Activated CD4-positive, alpha-beta memory T cell treated with anti-CD3 and anti-CD28 coated beads, Interleukin-2, amount 10 ng/mL, durations not matched to agents 7 days and 5 days (primary cell): ENCODE measurements around the gene LPAR2. TPM values are rescaled to one million over a fixed set of nuclear protein-coding genes. Genes with fewer than 3 reads are reported as not detected.

Experiments
- CTCF ChIA-PET: fragments of 350-600 bp; sonication (Branson Sonifier 250); formaldehyde crosslinking; loops from one replicate; lab custom pipeline; 2021; ENCODE audit warnings: antibody characterized with exemption, inconsistent platforms; lab: Charles Lee
- POLR2A ChIA-PET: fragments of 350-600 bp; sonication (Branson Sonifier 250); formaldehyde crosslinking; loops from one replicate; lab custom pipeline; 2021; ENCODE audit warnings: antibody characterized with exemption; lab: Charles Lee
- DNase-seq: peaks from one replicate; pipeline ENCODE4 v3.0.0-alpha.2; 2020
- H3K27ac Mint-ChIP-seq: one replicate; pipeline ENCODE4 v1.8.0; 2021; ENCODE audit warnings: mild to moderate bottlenecking, mixed read lengths
- H3K27me3 Mint-ChIP-seq: one replicate; pipeline ENCODE4 v1.8.0; 2021; ENCODE audit warnings: mixed read lengths
- H3K36me3 Mint-ChIP-seq: one replicate; pipeline ENCODE4 v1.8.0; 2021; ENCODE audit warnings: low read depth, mixed read lengths
- H3K4me1 Mint-ChIP-seq: one replicate; pipeline ENCODE4 v1.8.0; 2021; ENCODE audit warnings: mixed read lengths
- H3K4me3 Mint-ChIP-seq: one replicate; pipeline ENCODE4 v1.8.0; 2021; ENCODE audit warnings: mild to moderate bottlenecking, mixed read lengths
- H3K9me3 Mint-ChIP-seq: one replicate; pipeline ENCODE4 v1.8.0; 2021; ENCODE audit warnings: mixed read lengths
- total RNA-seq, 2 experiments: library from RNA; stranded (reverse); gene quantifications; one replicate each; pipeline ENCODE4 v1.2.3, GENCODE V29; 2021

Gene LPAR2
- total RNA-seq, 2 experiments from 2014 or later, result 43.2 to 46.2 TPM

DNA sequence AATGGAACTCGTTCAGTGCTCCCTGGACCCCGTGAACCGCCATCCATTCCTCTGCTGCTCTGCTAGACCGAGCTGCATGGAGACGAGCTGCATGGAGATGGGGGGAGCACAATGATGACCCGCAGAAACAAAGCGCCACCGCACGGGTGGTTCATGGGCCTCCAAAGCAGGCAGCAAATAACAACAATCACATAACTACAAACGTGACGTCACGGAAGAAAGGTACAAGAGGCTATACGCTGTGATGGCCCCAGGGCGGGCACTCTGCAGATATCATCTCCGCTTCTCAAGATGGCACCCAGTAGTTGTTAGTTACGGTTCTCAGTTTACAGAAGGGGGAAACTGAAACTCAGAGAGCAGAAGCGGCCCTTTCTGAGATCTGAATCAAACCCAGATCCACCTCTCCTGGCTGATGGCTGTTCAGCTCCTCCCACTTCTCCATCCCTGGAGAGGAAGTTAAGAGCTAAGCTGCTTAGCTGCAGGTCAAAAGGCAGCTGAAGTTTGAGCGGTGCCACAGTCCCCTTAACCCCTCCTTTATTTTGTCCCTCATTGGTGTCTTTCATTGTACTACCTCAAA is 33.7 kb upstream of the LPAR2 start:
- DNase-seq, result peak; percentile 76
- Mint-ChIP-seq H3K9me3 (no peaks in the 10 kb centered on the region), H3K27me3 (no peaks in the 10 kb centered on the region), H3K4me3 (peak overlapping the region; percentile 81), H3K36me3 (peaks cover 59% of the 10 kb centered on the region), H3K27ac (peak overlapping the region; percentile 96), H3K4me1 (peaks cover 26% of the 10 kb centered on the region)
- ChIA-PET POLR2A (interaction anchor here (0.7 to 4.6 kb wide), 27 partner anchors 10 to 1844 kb away, joined by 3 to 50 read pairs (median 8); partner anchors contain the start of genes GMIP, NDUFA13, TSSK6 and ZNF14), CTCF (interaction anchor here (0.7 to 3.8 kb wide), 8 partner anchors 18 to 593 kb away, joined by 3 to 13 read pairs (median 3); partner anchors contain the start of genes GMIP, NDUFA13, TSSK6 and ZNF506)

DNA sequence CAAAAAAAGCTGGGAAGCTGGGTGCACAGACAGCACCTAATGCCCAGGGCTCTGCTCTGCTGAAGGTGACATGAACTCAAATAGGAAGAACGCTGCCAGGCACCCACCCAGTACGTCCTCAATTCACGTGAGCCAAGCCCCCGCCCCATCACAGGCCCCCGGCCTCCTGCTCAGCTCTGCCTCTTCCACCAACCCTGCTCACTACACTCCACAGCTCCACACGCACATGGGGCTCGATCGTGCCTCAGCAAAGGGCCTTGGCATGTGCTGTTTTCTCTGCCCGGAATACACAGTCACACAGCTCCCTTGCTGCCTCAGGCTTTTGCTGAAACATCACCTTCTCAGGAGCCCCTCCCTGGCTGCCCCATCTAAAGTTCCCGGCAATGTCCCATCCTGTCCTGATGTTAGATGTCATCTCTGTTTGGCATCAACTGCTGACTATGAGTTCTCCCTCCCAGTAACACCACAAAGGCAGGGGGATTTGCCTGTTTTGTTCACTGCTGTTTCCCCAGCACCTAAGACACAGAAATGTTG is 33.2 kb upstream of the LPAR2 start:
- Mint-ChIP-seq H3K27ac (peak overlapping the region; percentile 96), H3K4me3 (peak overlapping the region; percentile 81), H3K27me3 (no peaks in the 10 kb centered on the region), H3K4me1 (peaks cover 24% of the 10 kb centered on the region), H3K9me3 (no peaks in the 10 kb centered on the region), H3K36me3 (peaks cover 63% of the 10 kb centered on the region)
- ChIA-PET CTCF (interaction anchor here (0.9 to 3.8 kb wide), 7 partner anchors 17 to 160 kb away, joined by 3 to 13 read pairs (median 3); partner anchors contain the start of genes GMIP, NDUFA13, TSSK6 and ZNF506), POLR2A (interaction anchor here (0.7 to 4.6 kb wide), 20 partner anchors 8 to 506 kb away, joined by 3 to 50 read pairs (median 10); partner anchors contain the start of genes GMIP, NDUFA13, TSSK6 and ZNF14)
- DNase-seq, result no peak

- CTCF ChIA-PET, result interaction anchor here (3.8 kb wide), 1 partner anchor 16 kb away, joined by 13 read pairs; the partner anchor contains the start of gene GMIP
- DNase-seq, result no peak
- peak overlapping the region; percentile 59 for H3K27ac Mint-ChIP-seq
- peaks cover 24% of the 10 kb centered on the region for H3K4me1 Mint-ChIP-seq
- H3K36me3 Mint-ChIP-seq, result peaks cover 75% of the 10 kb centered on the region
- H3K27me3 Mint-ChIP-seq, result no peaks in the 10 kb centered on the region
- H3K4me3 Mint-ChIP-seq, result no peak overlapping the region
- POLR2A ChIA-PET, result interaction anchor here (1.5 to 4.6 kb wide), 3 partner anchors 8 to 207 kb away, joined by 7 to 50 read pairs (median 36); partner anchors contain the start of gene ZNF253
- H3K9me3 Mint-ChIP-seq, result no peaks in the 10 kb centered on the region
These were observed 31.7 kb upstream of the LPAR2 start for GRCh38 chr19:19659646-19660245.

DNA sequence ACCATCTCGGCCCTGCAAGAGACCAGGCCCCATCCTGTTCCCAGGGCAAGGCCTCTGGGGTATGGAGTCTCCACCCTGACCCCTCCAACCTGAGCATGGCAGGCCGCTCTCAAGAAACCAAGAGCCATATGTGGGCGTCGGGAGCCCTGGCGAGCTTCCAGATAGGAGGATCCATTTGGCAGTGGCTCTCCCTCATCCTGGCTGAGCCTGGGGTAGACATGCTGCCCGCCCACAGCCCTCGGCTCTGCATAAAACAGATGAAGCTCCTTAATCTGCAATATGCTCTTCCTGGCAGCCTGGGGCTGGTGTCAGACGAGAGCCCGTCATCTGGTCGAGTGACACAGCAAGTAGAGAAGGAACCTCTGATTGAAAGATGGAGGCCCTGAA is 29.4 kb upstream of the LPAR2 start:
- no peak for DNase-seq
- peaks cover 82% of the 10 kb centered on the region for H3K36me3 Mint-ChIP-seq
- H3K4me3 Mint-ChIP-seq, result no peak overlapping the region
- CTCF ChIA-PET, result interaction anchor here (0.7 kb wide), 1 partner anchor 103 kb away, joined by 3 read pairs; no protein-coding TSS in a partner anchor
- peaks cover 19% of the 10 kb centered on the region for H3K4me1 Mint-ChIP-seq
- H3K27me3 Mint-ChIP-seq, result no peaks in the 10 kb centered on the region
- H3K27ac Mint-ChIP-seq, result no peak overlapping the region
- POLR2A ChIA-PET, result interaction anchor here (1.1 kb wide), 1 partner anchor 12 kb away, joined by 3 read pairs; the partner anchor contains the start of gene ZNF101
- no peaks in the 10 kb centered on the region for H3K9me3 Mint-ChIP-seq

GRCh38 chr19:19656451-19657396 is 28.7 kb upstream of the LPAR2 start:
- DNase-seq, result no peak
- Mint-ChIP-seq H3K4me3 (no peak overlapping the region), H3K36me3 (peaks cover 81% of the 10 kb centered on the region), H3K4me1 (peaks cover 12% of the 10 kb centered on the region), H3K9me3 (no peaks in the 10 kb centered on the region), H3K27ac (no peak overlapping the region), H3K27me3 (no peaks in the 10 kb centered on the region)
- ChIA-PET POLR2A (interaction anchor here (1.1 to 2.2 kb wide), 2 partner anchors 11 to 12 kb away, joined by 3 to 6 read pairs; partner anchors contain the start of gene ZNF101), CTCF (no interaction called here)

DNA sequence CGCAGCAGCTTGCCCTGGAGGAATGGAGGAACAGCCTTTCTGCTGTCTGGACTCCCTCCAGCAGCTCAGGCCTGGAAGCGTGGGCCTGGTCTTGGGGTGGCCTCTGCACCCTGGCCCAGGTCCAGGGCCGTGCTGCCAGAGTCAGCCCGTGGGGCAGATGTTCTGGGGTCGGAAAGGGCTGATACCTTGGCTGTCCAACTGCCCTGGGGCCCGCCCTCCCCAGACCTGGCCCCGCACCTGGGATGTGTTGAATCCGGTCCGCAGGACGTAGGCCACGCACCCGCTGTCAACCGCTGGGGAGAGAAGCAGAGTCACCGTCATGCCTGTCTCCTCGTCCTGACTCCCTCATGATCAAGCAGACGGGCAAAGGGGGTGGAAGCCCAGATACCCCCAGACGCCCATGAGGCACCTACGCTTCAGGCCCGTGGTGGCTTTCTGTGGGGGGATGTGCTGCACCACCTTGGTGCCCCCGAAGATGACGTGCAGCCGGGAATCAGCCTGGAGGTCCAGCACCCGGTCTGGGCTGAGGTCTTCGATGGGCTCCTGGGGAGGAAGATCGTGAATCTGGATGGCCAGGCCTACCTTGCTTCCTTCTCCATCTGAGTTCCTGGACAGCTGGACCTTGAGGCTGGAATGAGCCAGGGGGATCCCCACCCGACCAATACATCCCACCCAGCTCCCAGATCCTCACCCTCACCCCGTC is 27.8 kb upstream of the LPAR2 start:
- Mint-ChIP-seq H3K27ac (no peak overlapping the region), H3K4me3 (no peak overlapping the region)

DNA sequence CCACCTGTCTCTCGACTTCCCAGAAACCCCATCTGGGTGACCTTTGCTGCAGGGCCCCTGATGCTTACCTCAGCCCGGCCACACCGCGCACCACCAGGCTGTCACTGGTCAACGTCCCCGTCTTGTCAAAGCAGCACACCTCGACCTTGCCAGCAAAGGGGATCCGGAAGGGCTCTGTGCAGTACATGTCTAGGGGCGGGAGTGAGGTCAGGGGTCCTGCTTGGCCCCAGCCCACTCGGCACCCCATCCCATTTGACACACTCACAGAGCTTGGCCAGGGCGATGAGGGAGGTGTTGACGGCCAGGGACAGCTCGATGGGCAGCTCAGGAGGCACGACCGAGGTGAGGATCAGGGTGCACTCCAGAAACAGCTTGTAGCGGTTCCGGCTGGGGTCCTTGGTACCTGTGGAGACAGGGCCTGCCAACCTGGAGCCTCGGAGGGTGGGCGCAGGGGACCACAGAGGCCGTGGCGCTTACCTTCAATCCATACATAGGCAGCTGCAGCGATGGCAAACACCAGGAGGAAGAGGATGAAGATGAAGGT is 27.1 kb upstream of the LPAR2 start:
- Mint-ChIP-seq H3K4me1 (peaks cover 3% of the 10 kb centered on the region), H3K27ac (no peak overlapping the region), H3K9me3 (no peaks in the 10 kb centered on the region), H3K27me3 (no peaks in the 10 kb centered on the region), H3K36me3 (peaks cover 84% of the 10 kb centered on the region), H3K4me3 (no peak overlapping the region)
- ChIA-PET CTCF (no interaction called here), POLR2A (interaction anchor here (1.1 to 2.2 kb wide), 2 partner anchors 9 to 13 kb away, joined by 3 to 6 read pairs; partner anchors contain the start of gene ZNF101)
- DNase-seq, result no peak

More for the DNA sequence above, 27.8 kb upstream of the LPAR2 start:
- Mint-ChIP-seq H3K36me3 (peaks cover 79% of the 10 kb centered on the region), H3K27me3 (no peaks in the 10 kb centered on the region), H3K4me1 (peaks cover 3% of the 10 kb centered on the region), H3K9me3 (no peaks in the 10 kb centered on the region)
- CTCF ChIA-PET, result no interaction called here
- no peak for DNase-seq
- POLR2A ChIA-PET, result interaction anchor here (2.2 kb wide), 1 partner anchor 12 kb away, joined by 6 read pairs; the partner anchor contains the start of gene ZNF101

DNA sequence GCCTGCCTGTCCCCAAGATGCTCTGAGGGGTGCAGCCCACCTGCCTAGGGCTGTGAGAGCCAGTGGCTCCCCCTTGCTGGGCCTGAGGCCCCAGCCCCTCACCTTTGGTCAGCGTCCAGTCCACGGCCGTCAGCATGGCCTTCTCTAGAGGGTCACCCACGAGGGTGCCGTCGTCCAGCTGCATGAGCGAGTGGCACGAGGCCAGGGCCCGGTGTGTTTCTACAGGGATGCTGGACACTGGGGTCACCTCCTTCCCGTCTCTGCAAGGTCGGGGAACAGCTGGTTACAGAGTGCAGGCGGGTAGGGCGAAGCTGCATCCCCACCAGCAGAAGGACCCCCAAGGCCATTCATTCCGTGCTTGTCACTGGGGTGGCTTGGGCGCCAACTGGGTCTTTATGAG is 26.4 kb upstream of the LPAR2 start:
- POLR2A ChIA-PET, result interaction anchor here (1.1 to 2.2 kb wide), 3 partner anchors 10 to 14 kb away, joined by 3 to 6 read pairs (median 3); partner anchors contain the start of gene ZNF101
- Mint-ChIP-seq H3K27me3 (no peaks in the 10 kb centered on the region), H3K4me3 (no peak overlapping the region), H3K9me3 (no peaks in the 10 kb centered on the region), H3K4me1 (no peaks in the 10 kb centered on the region), H3K36me3 (peaks cover 79% of the 10 kb centered on the region), H3K27ac (no peak overlapping the region)
- no peak for DNase-seq
- CTCF ChIA-PET, result no interaction called here

- POLR2A ChIA-PET, result interaction anchor here (0.9 to 4.5 kb wide), 3 partner anchors 8 to 14 kb away, joined by 3 to 36 read pairs (median 3); partner anchors contain the start of gene ATP13A1
- no peaks in the 10 kb centered on the region for H3K9me3 Mint-ChIP-seq
- peaks cover 79% of the 10 kb centered on the region for H3K36me3 Mint-ChIP-seq
These were observed 25.7 kb upstream of the LPAR2 start for GRCh38 chr19:19653597-19654147.

GRCh38 chr19:19652482-19653295 is 24.7 kb upstream of the LPAR2 start:
- peaks cover 75% of the 10 kb centered on the region for H3K36me3 Mint-ChIP-seq
- peaks cover 2% of the 10 kb centered on the region for H3K4me1 Mint-ChIP-seq
- H3K27ac Mint-ChIP-seq, result peak overlapping the region; percentile 7
- no peak overlapping the region for H3K4me3 Mint-ChIP-seq
- CTCF ChIA-PET, result interaction anchor here (0.8 to 1.2 kb wide), 3 partner anchors 9 to 121 kb away, joined by 3 to 4 read pairs (median 3); partner anchors contain the start of gene GMIP
- H3K9me3 Mint-ChIP-seq, result no peaks in the 10 kb centered on the region
- H3K27me3 Mint-ChIP-seq, result no peaks in the 10 kb centered on the region
- POLR2A ChIA-PET, result interaction anchor here (1.3 to 4.5 kb wide), 2 partner anchors 9 kb away, joined by 4 to 36 read pairs; partner anchors contain the start of genes ATP13A1 and GMIP
- no peak for DNase-seq

More at GRCh38 chr19:19653597-19654147, 25.7 kb upstream of the LPAR2 start:
- no peak for DNase-seq
- no peak overlapping the region for H3K4me3 Mint-ChIP-seq
- H3K27me3 Mint-ChIP-seq, result no peaks in the 10 kb centered on the region
- H3K4me1 Mint-ChIP-seq, result peaks cover 2% of the 10 kb centered on the region
- H3K27ac Mint-ChIP-seq, result no peak overlapping the region
- CTCF ChIA-PET, result interaction anchor here (0.9 to 1.2 kb wide), 2 partner anchors 10 to 122 kb away, joined by 3 read pairs; partner anchors contain the start of gene GMIP
